ENCODE data around the gene GTF3C6. TPM values are rescaled to one million over a fixed set of nuclear protein-coding genes. Genes with fewer than 3 reads are reported as not detected.

The GTF3C6 gene
- total RNA-seq, 2 donors from 2014 or later, result 94.5 to 103 TPM

- TF ChIP-seq CTCF (conservative IDR thresholded peaks at IDR 0.05), result no peak
- Mint-ChIP-seq H3K4me3 (no peak overlapping the region), H3K27me3 (ENCODE audit: insufficient read depth) (peaks cover 5% of the 10 kb centered on the region), H3K27ac (no peak overlapping the region), H3K4me1 (peaks cover 8% of the 10 kb centered on the region), H3K36me3 (ENCODE audit: low read depth) (peaks cover 7% of the 10 kb centered on the region), H3K9me3 (peaks cover 21% of the 10 kb centered on the region)
- Histone ChIP-seq H3K27ac (ENCODE audit: low read depth, low read length) (no peak overlapping the region), H3K27me3 (ENCODE audit: control insufficient read depth, insufficient read depth, low read length, poor library complexity, severe bottlenecking) (no peaks in the 10 kb centered on the region), H3K9me3 (ENCODE audit: control insufficient read depth, low read length) (peaks cover 17% of the 10 kb centered on the region), H3K4me3 (ENCODE audit: low read length) (no peak overlapping the region), H3K36me3 (ENCODE audit: control insufficient read depth, insufficient read depth, low read length) (peaks cover 7% of the 10 kb centered on the region), H3K4me1 (ENCODE audit: control insufficient read depth, insufficient read depth, low read length) (peaks cover 4% of the 10 kb centered on the region), H3K9ac (ENCODE audit: extremely low read depth, low read length, poor library complexity, severe bottlenecking) (no peak overlapping the region)
- DNase-seq, result no peak
- WGBS, 2 experiments (ENCODE audit: insufficient coverage in 1 of 2, insufficient read length in 1 of 2), result 89 to 93% methylated on average over 6 to 9 of the region's 9 CpGs
Measured at GRCh38 chr6:110979565-110980101, 21.1 kb downstream of the GTF3C6 start.

GRCh38 chr6:110980227-110980626 is 21.7 kb downstream of the GTF3C6 start:
- Histone ChIP-seq H3K4me3 (ENCODE audit: low read length) (peak overlapping the region; percentile 99), H3K36me3 (ENCODE audit: control insufficient read depth, insufficient read depth, low read length) (peaks cover 11% of the 10 kb centered on the region), H3K27ac (ENCODE audit: low read depth, low read length) (no peak overlapping the region), H3K9me3 (ENCODE audit: control insufficient read depth, low read length) (peaks cover 17% of the 10 kb centered on the region), H3K9ac (ENCODE audit: extremely low read depth, low read length, poor library complexity, severe bottlenecking) (no peak overlapping the region), H3K4me1 (ENCODE audit: control insufficient read depth, insufficient read depth, low read length) (peaks cover 4% of the 10 kb centered on the region), H3K27me3 (ENCODE audit: control insufficient read depth, insufficient read depth, low read length, poor library complexity, severe bottlenecking) (no peaks in the 10 kb centered on the region)
- Mint-ChIP-seq H3K4me1 (peaks cover 8% of the 10 kb centered on the region), H3K27me3 (ENCODE audit: insufficient read depth) (peaks cover 5% of the 10 kb centered on the region), H3K36me3 (ENCODE audit: low read depth) (peaks cover 12% of the 10 kb centered on the region), H3K27ac (no peak overlapping the region), H3K4me3 (peak overlapping the region; percentile 97), H3K9me3 (peaks cover 21% of the 10 kb centered on the region)
- TF ChIP-seq CTCF (conservative IDR thresholded peaks at IDR 0.05), result no peak
- no peak for DNase-seq
- 94 to 100% methylated on average over 4 to 5 of the region's 5 CpGs for WGBS, 2 experiments (ENCODE audit: insufficient coverage in 1 of 2, insufficient read length in 1 of 2)

GRCh38 chr6:110980648-110981047 is 22.1 kb downstream of the GTF3C6 start:
- peak overlapping the region; percentile 99 for H3K4me3 ChIP-seq (ENCODE audit: low read length)
- WGBS, 2 experiments (ENCODE audit: insufficient coverage in 1 of 2, insufficient read length in 1 of 2), result 92% methylated on average over 6 to 9 of the region's 9 CpGs
- no peak overlapping the region for H3K27ac Mint-ChIP-seq
- H3K4me3 Mint-ChIP-seq, result peak overlapping the region; percentile 97
- peaks cover 15% of the 10 kb centered on the region for H3K36me3 Mint-ChIP-seq (ENCODE audit: low read depth)
- H3K27me3 ChIP-seq (ENCODE audit: control insufficient read depth, insufficient read depth, low read length, poor library complexity, severe bottlenecking), result no peaks in the 10 kb centered on the region
- peaks cover 8% of the 10 kb centered on the region for H3K4me1 Mint-ChIP-seq
- peaks cover 17% of the 10 kb centered on the region for H3K9me3 ChIP-seq (ENCODE audit: control insufficient read depth, low read length)
- TF ChIP-seq CTCF (conservative IDR thresholded peaks at IDR 0.05), result no peak
- peaks cover 5% of the 10 kb centered on the region for H3K27me3 Mint-ChIP-seq (ENCODE audit: insufficient read depth)
- no peak for DNase-seq
- H3K36me3 ChIP-seq (ENCODE audit: control insufficient read depth, insufficient read depth, low read length), result peaks cover 15% of the 10 kb centered on the region
- no peak overlapping the region for H3K9ac ChIP-seq (ENCODE audit: extremely low read depth, low read length, poor library complexity, severe bottlenecking)
- no peak overlapping the region for H3K27ac ChIP-seq (ENCODE audit: low read depth, low read length)
- H3K9me3 Mint-ChIP-seq, result peaks cover 21% of the 10 kb centered on the region
- H3K4me1 ChIP-seq (ENCODE audit: control insufficient read depth, insufficient read depth, low read length), result peaks cover 4% of the 10 kb centered on the region
